Caco-2 (cell line): Measurements from ENCODE around the gene FOCAD. TPM values are rescaled to one million over a fixed set of nuclear protein-coding genes. Genes with fewer than 3 reads are reported as not detected.
"Not testable (repeated sequence)": the region's sequence is repeated elsewhere in the genome, so short reads cannot be mapped to it uniquely, and the experiment has no call there.

Experiments used
- BruUV-seq: library from RNA; stranded (reverse); fragments of 400-500 nt; replicated peaks from 2 replicates; lab custom pipeline; 2021; lab: Mats Ljungman, UMichigan
- CTCF ChIA-PET: fragments of 300-600 bp; sonication (Branson Sonifier 250); formaldehyde crosslinking; loops from one replicate; lab custom pipeline; 2022; ENCODE audit warnings: antibody characterized with exemption; lab: Charles Lee
- POLR2A ChIA-PET: fragments of 300-600 bp; sonication (Branson Sonifier 250); formaldehyde crosslinking; loops from one replicate; lab custom pipeline; 2022; ENCODE audit warnings: antibody characterized with exemption; lab: Charles Lee
- DNase-seq, 2 experiments: peaks; one replicate each; pipeline versions ENCODE4 v3.0.0 to v3.0.0-alpha.2; 2020 to 2022
- H3K27me3 ChIP-seq: replicated peaks from 2 replicates; pipeline ENCODE4 v1.6.0; 2011; ENCODE audit warnings: low read length; ENCODE audit not compliant: control insufficient read depth, insufficient read depth
- H3K36me3 ChIP-seq: 2 replicates; pipeline ENCODE4 v1.5.1; 2011; ENCODE audit warnings: low read length; ENCODE audit not compliant: control insufficient read depth, insufficient read depth
- H3K4me1 ChIP-seq: fragments of 250-450 bp; sonication (Bioruptor Pico); 2 replicates; pipeline ENCODE4 v1.5.1; 2020; ENCODE audit warnings: mild to moderate bottlenecking
- H3K4me3 ChIP-seq: 2 replicates; pipeline ENCODE4 v1.5.1; 2011; ENCODE audit warnings: low read depth, mild to moderate bottlenecking, control low read depth, low read length
- H3K9me3 ChIP-seq: fragments of 250-450 bp; sonication (Bioruptor Pico); 2 replicates; pipeline ENCODE4 v1.5.1; 2020; ENCODE audit warnings: mild to moderate bottlenecking, moderate library complexity
- H3K27ac Mint-ChIP-seq: one replicate; pipeline ENCODE4 v1.8.0; 2022; ENCODE audit warnings: mixed read lengths; ENCODE audit not compliant: unreplicated experiment
- H3K27me3 Mint-ChIP-seq: one replicate; pipeline ENCODE4 v1.8.0; 2022; ENCODE audit warnings: mixed read lengths; ENCODE audit not compliant: insufficient read depth, unreplicated experiment
- H3K36me3 Mint-ChIP-seq: one replicate; pipeline ENCODE4 v1.8.0; 2022; ENCODE audit warnings: mild to moderate bottlenecking, mixed read lengths; ENCODE audit not compliant: insufficient read depth, unreplicated experiment
- H3K4me1 Mint-ChIP-seq: one replicate; pipeline ENCODE4 v1.8.0; 2022; ENCODE audit warnings: low read depth, mixed read lengths; ENCODE audit not compliant: unreplicated experiment
- H3K4me3 Mint-ChIP-seq: one replicate; pipeline ENCODE4 v1.8.0; 2022; ENCODE audit warnings: mild to moderate bottlenecking, moderate library complexity, mixed read lengths; ENCODE audit not compliant: unreplicated experiment
- H3K9me3 Mint-ChIP-seq: one replicate; pipeline ENCODE4 v1.8.0; 2022; ENCODE audit warnings: mixed read lengths; ENCODE audit not compliant: unreplicated experiment
- CTCF ChIP-seq, 2 experiments: fragments of 200-600 bp in 1 of 2; IDR thresholded peaks; 1 replicate in 1 of 2; 2 replicates in 1 of 2; pipeline versions ENCODE4 v1.5.1 to v1.8.0; 2011 to 2022; ENCODE audit warnings: antibody characterized with exemption in 1 of 2, control low read depth in 1 of 2, inconsistent platforms in 1 of 2, low read depth in 1 of 2, low read length in 1 of 2, mild to moderate bottlenecking in 1 of 2, moderate library complexity in 1 of 2; ENCODE audit not compliant: insufficient read depth in 1 of 2, severe bottlenecking in 1 of 2, unreplicated experiment in 1 of 2
- intact Hi-C: fragments of 100-400 bp; cut with micrococcal nuclease; formaldehyde crosslinking; loops from one replicate; pipeline ENCODE4 v1.10.0; 2022; ENCODE audit not compliant: unreplicated experiment
- total RNA-seq: library from RNA; stranded (reverse); gene quantifications from 2 replicates; pipeline ENCODE4 v1.2.3, GENCODE V29; 2022

The FOCAD gene
- total RNA-seq, 1 experiment from 2014 or later, result 20.4 TPM

DNA sequence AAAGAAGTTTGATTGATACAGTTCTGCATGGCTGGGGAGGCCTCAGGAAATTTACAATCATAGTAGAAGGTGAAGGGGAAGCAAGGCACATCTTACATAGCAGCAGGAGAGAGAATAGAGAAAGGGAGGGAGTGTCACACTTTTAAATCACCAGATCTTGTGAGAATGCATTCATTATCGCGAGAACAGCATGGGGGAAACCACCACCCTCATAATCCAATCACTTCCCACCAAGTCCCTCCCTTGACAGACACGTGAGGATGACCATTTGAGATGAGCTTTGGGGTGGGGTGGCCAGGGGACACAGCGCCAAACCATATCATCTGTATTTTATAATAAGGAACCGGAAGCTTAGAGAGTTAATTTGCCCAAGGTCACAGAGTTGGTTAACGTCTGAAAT lies 13.7 kb upstream of the FOCAD start:
- no peaks in the 10 kb centered on the region for H3K36me3 Mint-ChIP-seq
- POLR2A ChIA-PET, result no interaction called here
- no peak for TF ChIP-seq CTCF (IDR thresholded peaks at IDR 0.05; ENCODE audit: insufficient read depth in 1 of 2, low read depth in 1 of 2, low read length in 1 of 2, severe bottlenecking in 1 of 2, unreplicated experiment in 1 of 2)
- CTCF ChIA-PET, result no interaction called here
- H3K4me3 Mint-ChIP-seq, result no peak overlapping the region
- H3K27me3 ChIP-seq, result no peaks in the 10 kb centered on the region
- H3K4me1 Mint-ChIP-seq, result peaks cover 6% of the 10 kb centered on the region
- no peak for DNase-seq
- intact Hi-C loops, result no loop called here
- no peak overlapping the region for H3K27ac Mint-ChIP-seq
- H3K36me3 ChIP-seq, result no peaks in the 10 kb centered on the region
- H3K9me3 Mint-ChIP-seq, result no peaks in the 10 kb centered on the region
- H3K9me3 ChIP-seq, result no peaks in the 10 kb centered on the region
- H3K27me3 Mint-ChIP-seq, result no peaks in the 10 kb centered on the region
- no peaks in the 10 kb centered on the region for H3K4me1 ChIP-seq
- no TSS peak for BruUV-seq
- no peak overlapping the region for H3K4me3 ChIP-seq

DNA sequence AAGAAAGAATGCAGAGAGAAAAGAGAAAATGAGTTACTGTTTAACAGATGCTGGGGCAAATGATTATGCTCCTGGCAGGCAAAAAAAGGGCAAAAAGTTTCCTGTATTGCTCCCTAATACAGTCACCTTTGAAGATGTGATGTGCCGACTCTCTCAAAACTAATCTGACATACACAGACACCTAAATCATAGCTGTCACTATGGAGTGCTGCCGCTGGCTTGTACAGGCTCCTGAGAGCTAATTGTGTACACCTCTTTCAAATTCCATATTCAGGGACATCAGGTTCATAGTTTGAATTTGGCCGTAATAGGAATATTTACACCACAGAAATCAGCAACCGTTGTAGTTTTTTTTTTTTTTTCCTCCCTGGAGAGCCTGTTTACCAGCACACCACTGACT lies 12.4 kb upstream of the FOCAD start:
- H3K36me3 Mint-ChIP-seq, result no peaks in the 10 kb centered on the region
- no peak overlapping the region for H3K27ac Mint-ChIP-seq
- no peaks in the 10 kb centered on the region for H3K27me3 Mint-ChIP-seq
- Histone ChIP-seq H3K4me1 (no peaks in the 10 kb centered on the region), H3K9me3 (no peaks in the 10 kb centered on the region), H3K4me3 (no peak overlapping the region), H3K36me3 (no peaks in the 10 kb centered on the region), H3K27me3 (no peaks in the 10 kb centered on the region)
- BruUV-seq, result no TSS peak
- ChIA-PET POLR2A (interaction anchor here (1.0 kb wide), 1 partner anchor 12 kb away, joined by 6 read pairs; the partner anchor contains the start of gene FOCAD), CTCF (no interaction called here)
- no peak overlapping the region for H3K4me3 Mint-ChIP-seq
- H3K9me3 Mint-ChIP-seq, result no peaks in the 10 kb centered on the region
- H3K4me1 Mint-ChIP-seq, result peaks cover 6% of the 10 kb centered on the region
- TF ChIP-seq CTCF (IDR thresholded peaks at IDR 0.05; ENCODE audit: insufficient read depth in 1 of 2, low read depth in 1 of 2, low read length in 1 of 2, severe bottlenecking in 1 of 2, unreplicated experiment in 1 of 2), result no peak
- no peak for DNase-seq
- intact Hi-C loops, result no loop called here

DNA sequence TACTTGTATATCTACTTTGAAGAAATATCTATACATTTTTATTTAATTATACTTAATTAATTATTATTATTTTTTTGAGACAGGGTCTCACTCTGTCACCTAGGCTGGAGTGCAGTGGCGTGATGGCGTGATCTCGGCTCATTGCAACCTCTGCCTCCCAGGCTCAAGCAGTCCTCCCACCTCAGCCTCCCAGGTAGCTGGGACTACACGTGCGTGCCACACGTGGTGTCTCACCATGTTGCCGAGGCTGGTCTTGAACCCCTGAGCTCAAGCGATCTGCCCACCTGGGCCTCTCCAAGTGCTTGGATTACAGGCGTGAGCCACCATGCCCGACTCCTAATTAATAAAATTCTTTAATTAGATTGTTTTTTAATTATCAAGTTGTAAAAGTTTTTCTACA lies 10.5 kb upstream of the FOCAD start:
- H3K9me3 ChIP-seq, H3K4me3 ChIP-seq, DNase-seq, intact Hi-C loops, H3K36me3 Mint-ChIP-seq, H3K36me3 ChIP-seq, H3K4me1 Mint-ChIP-seq, H3K9me3 Mint-ChIP-seq, BruUV-seq, H3K4me3 Mint-ChIP-seq, H3K27me3 ChIP-seq, H3K27ac Mint-ChIP-seq, H3K27me3 Mint-ChIP-seq, H3K4me1 ChIP-seq, POLR2A ChIA-PET, CTCF ChIA-PET: not testable (repeated sequence)

- DNase-seq, result no peak
- no peaks in the 10 kb centered on the region for H3K27me3 Mint-ChIP-seq
- no peak overlapping the region for H3K27ac Mint-ChIP-seq
- BruUV-seq, result no TSS peak
- H3K4me3 Mint-ChIP-seq, result no peak overlapping the region
- no peaks in the 10 kb centered on the region for H3K27me3 ChIP-seq
- no peak for TF ChIP-seq CTCF (IDR thresholded peaks at IDR 0.05; ENCODE audit: insufficient read depth in 1 of 2, low read depth in 1 of 2, low read length in 1 of 2, severe bottlenecking in 1 of 2, unreplicated experiment in 1 of 2)
- H3K9me3 ChIP-seq, result no peaks in the 10 kb centered on the region
- peaks cover 6% of the 10 kb centered on the region for H3K4me1 ChIP-seq
- peaks cover 7% of the 10 kb centered on the region for H3K4me1 Mint-ChIP-seq
- intact Hi-C loops, result no loop called here
- H3K36me3 ChIP-seq, result no peaks in the 10 kb centered on the region
- ChIA-PET CTCF (no interaction called here), POLR2A (no interaction called here)
- no peak overlapping the region for H3K4me3 ChIP-seq
- no peaks in the 10 kb centered on the region for H3K9me3 Mint-ChIP-seq
- no peaks in the 10 kb centered on the region for H3K36me3 Mint-ChIP-seq
Measured at GRCh38 chr9:20681467-20681866, 2.6 kb upstream of the FOCAD start.
